ENCODE results near the gene DGCR6L.
"Not testable (repeated sequence)": the region's sequence is repeated elsewhere in the genome, so short reads cannot be mapped to it uniquely, and the experiment has no call there.

The DGCR6L gene

GRCh38 chr22:20308806-20309650 lies 10.8 kb downstream of the DGCR6L start:
- DNase-seq = not testable (repeated sequence)

DNA sequence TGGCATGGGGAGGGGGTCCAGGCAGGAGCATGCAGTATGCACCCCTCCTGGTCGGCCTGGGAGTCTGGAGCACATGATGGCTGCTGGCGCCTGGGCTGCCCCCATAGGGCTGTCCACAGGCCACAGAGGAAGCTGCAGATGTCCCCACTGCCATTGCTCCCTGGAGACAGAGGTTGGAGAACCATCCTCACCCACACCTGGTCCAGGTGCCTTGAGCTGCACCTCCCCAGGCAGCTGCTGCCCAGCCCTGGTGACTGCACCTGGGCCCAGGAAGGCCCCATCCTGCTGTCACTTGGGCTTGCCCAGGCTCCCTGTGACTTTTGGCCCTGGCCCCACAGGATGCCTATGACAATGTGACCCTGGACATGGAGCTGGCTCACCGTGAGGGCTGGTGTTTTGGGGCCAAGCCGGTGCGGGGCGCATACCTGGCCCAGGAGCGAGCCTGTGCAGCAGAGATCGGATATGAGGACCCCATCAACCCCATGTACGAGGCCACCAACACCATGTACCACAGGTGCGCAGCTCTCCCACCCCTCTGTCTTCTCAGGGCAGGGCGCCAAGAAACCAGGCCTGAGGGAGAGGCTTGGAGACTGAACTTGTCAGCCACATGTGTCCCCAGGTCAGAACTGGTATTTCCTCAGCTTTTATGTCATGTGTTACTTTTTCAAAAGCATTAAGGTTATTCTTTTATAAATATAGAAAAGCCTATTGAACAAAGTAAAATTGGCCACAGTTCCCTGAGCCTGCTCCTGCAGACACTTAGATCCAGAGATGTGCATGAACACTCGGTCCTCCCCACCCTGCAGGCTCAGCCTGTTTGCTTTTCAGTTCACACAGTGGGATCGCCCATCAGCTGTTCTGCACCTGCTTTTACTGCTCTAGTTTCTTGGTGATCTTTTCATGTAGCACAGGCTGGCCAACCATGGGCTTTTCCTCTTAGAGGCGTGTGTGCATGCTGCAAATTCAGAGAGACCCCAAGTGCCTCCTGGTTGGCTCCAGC lies 12.1 kb downstream of the DGCR6L start:
- DNase-seq = not testable (repeated sequence)

DNA sequence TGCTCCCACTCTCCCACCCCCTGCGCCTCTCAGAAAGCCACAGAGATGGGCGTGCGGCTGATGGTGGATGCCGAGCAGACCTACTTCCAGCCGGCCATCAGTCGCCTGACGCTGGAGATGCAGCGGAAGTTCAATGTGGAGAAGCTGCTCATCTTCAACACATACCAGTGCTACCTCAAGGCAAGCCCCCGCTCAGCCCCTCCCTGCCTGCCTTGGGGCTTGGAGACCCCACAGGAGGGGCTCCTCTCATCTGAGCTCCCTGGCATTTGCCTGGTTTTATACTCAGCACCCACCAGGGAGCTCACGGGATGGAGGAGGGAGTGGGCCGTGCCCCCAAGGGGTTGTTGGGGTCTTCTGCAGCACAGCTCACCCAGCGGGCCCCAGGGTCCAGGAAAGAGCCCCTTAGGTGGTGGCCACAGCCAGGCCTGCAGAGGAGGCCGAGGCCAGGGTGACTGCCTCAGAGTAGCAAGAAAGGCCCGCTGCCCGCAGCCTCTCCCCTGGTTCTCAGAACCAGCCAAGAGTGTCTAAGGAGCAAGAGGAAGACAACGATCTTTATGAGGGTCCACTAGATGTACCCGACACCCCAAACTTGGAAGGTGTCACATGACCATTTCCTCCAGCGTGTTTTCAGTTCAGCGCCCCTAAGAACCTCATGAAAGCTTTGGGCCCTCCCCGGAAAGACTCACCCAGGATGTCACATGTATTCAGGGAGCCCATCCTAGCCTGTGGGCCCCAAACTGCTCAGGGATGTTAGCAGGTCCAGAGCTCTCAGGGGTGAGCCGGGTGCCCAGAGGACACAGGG lies 13.0 kb downstream of the DGCR6L start:
- not testable (repeated sequence) for DNase-seq

DNA sequence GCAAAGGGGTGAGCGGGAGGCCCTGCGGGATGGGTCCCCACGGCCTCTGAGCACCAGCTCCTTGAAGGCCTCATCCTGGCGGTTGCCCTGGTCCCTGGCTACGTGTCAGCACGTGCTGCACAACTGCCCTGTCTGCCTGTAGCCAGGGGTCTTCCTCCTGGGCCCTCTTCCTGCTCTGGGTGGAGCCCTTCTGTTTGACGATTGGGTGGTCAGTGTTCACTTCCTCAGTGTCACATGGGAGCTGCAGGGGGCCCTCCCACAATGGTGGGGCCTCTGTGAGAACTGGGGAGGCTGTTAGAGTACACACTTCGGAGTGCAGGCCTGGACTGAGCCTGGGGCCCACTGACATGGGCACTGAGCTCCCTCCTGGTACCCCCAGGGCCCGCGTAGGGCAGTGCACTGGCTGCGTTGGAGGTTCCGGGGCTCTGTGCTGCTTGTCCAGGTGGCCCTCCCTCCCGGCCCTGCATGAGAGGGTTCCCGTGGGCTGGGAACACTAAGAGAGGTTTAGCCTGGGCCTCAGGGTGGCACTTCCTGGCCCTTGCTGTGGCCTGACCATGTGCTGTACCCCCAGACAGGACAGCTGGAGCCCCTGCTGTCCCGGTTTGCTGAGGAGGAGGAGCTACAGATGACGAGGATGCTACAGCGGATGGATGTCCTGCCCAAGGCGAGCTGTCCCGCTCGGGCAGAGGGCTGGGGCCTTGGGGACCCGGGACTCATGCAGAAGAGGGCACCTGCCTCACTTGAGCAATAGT lies 13.8 kb downstream of the DGCR6L start:
- no peak for DNase-seq

DNA sequence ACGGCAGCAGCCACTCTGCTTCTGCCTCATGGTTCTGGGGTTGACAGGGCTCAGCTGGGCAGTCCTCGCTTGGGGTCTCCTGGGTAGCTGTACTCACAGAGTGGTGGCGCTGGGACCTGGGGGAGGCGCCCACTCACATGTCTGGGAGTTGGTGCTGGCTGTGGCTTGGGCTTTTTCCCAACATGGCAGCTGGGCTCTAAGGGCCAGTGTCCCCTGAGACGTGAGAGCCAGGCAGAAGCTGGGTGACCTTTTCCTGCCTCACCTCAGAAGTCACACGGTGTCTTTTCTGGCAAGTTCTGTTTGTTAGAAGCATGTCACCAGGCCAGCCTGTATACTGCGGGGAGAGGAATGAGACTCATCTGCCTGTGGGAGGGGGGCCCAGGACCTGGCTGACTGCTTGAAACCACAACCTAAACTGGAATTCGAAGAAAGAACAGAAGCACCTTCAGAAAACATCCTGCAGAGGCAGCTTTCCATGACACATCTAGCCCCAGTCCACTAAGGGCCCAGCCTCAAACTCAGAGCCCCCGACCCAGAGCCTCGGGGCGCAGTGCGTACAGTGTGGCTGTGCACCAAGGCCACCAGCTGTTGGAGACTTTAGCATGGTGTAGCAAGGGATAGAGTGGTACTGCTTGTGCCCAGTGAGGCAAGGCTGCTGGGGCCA lies 14.5 kb downstream of the DGCR6L start:
- not testable (repeated sequence) for DNase-seq

DNA sequence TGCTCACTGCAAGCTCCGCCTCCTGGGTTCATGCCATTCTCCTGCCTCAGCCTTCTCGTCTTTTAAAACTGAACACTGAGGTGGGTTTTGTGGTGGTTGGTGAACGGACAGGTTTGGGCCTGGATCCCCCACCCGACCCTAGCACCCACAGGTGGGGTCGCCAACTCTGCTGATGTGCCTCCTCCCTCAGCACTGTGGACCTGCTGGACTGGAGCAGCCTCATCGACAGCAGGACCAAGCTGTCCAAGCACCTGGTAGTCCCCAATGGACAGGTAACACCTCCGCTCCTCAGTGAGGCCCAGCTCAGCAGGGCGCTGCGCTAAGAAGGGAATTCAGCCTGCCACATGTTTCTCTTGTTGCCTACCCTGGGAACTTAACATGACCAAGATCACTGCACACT lies 15.2 kb downstream of the DGCR6L start:
- DNase-seq = no peak

GRCh38 chr22:20303229-20303534 lies 16.7 kb downstream of the DGCR6L start:
- DNase-seq = not testable (repeated sequence)

GRCh38 chr22:20302438-20303228 lies 17.2 kb downstream of the DGCR6L start:
- DNase-seq = no peak

- DNase-seq = no peak
Measured at GRCh38 chr22:20299746-20300136, 20.1 kb downstream of the DGCR6L start.

GRCh38 chr22:20298803-20299745 lies 20.8 kb downstream of the DGCR6L start:
- DNase-seq = peak; percentile 63

- DNase-seq = no peak
Measured at GRCh38 chr22:20298110-20298802, 21.6 kb downstream of the DGCR6L start.

GRCh38 chr22:20297414-20298109 lies 22.3 kb downstream of the DGCR6L start:
- DNase-seq = no peak

DNA sequence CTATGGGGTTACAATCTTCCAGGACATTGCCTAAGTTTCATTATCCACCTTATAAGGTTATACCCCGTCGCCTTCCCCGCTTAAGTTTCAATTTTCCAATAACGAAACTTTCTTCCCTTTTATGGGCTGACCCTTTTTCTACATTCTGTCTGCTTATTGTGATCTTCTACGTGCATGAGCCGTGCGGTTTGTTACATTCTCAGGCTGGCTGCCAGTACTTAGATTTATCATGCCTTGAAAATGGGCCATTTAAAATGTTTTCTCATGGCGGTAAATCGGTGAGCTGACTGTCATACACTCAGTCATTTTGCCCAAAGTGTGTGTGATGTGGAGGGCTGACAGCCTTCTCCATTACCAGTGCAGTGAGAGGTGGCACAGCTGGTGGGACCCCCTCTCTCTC lies 23.3 kb downstream of the DGCR6L start:
- DNase-seq = no peak

GRCh38 chr22:20295262-20296064 lies 24.4 kb downstream of the DGCR6L start:
- no peak for DNase-seq

GRCh38 chr22:20292673-20293232 lies 27.1 kb downstream of the DGCR6L start:
- DNase-seq = no peak

DNA sequence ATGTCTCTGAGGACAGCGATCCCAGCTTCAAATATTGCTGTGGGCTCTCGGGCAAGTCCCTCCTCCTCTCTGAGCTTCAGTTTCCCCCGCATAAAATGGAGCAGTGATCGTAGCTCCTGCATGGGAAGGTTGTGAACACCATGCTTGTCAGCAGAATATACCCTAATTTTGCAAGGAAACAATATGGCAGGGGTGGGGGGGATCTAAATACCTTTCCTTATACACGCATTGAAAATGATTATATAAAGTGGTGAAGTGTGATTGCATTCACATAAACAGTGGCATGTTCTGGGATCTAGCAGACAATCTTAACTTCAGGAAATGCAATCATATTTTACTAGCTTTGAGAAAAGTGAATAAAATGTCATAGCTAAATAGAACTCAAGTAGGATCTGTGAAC lies 27.8 kb downstream of the DGCR6L start:
- no peak for DNase-seq

DNA sequence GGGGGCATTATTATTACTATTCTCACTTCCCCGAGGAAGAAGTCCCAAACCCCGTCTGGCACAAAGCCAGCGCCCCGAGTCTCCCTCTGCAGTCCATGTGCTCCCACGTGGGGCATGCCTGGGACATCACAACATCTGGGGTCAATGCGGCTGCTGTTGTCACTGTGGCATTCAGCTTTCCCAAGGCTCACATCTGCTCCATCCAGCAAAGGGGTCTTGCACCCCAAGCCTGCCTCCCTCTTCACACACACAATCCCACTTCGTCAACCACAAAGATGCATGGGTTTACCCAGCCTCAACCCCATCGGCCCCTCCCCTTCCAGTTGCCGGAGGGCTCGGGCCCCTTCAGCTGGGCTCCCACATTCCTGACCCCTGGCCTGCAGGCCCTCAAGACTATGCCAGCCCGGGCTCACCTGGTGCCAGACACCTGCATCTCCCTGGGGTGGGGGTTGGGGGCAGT lies 28.2 kb downstream of the DGCR6L start:
- no peak for DNase-seq
